Astrocyte of the spinal cord (primary cell): ENCODE data around the gene ZNF746.

Source experiments
- DNase-seq: peaks from one replicate; pipeline ENCODE4 v3.0.0; 2011; ENCODE audit warnings: low read depth, low spot score
- H3K4me3 ChIP-seq: 2 replicates; pipeline ENCODE4 v1.5.1; 2011; ENCODE audit warnings: low read depth, mild to moderate bottlenecking, low read length, moderate library complexity
- in situ Hi-C: cut with HindIII; loops from 2 replicates; pipeline ENCODE4 v1.10.0; 2017; ENCODE audit warnings: low sequenced_read_pairs
- TF ChIP-seq, protein P1 (sequence below): IDR thresholded peaks from 2 replicates; pipeline ENCODE4 v1.5.1; 2012; ENCODE audit warnings: low read depth, mild to moderate bottlenecking, low read length, inconsistent platforms

ZNF746 gene

DNA sequence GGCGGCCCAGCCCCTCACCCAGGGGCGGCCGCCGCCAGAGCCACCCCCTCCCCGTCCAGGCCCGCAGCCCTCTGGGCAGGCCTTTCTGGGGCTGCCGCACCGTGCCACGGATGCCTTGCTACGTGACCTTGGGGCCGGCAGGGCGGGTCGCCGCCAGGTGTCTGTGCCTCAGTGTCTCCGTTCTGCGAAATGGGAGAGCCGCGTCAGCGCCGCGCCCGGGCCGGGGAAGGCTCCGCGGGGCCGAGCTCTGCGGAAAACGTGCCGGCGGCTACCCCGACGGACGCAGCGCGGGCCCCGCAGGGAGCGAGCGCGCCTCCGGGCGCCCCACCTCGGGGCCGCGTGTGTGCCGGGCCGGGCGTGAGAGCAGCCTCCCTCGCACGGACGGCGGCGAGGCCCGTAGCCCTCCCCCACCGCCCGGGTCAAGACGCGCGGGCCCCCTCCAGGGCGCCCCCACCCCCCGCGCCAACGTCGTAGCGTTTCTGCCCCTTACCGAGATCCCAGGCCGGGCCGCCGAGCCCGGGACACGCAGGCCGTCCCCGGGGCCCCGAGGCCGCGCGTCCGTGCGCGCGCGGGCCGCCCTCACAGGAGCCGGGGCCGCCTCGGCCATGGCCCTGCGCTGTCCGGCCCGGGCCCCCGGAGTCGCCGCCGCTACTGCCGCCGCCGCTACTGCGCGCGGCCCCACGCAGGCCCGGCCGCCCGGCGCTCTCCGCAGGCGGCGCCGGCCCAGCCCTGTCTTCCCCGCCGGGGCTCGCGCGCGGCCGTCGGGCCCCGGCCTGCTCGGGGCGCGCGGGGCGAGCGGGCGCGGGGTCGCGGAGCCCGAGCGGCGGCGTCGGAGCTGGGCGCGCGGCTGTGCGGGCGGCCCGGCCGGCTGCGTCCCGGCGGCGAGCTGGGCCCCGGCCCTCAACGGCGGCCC, 37.8 kb downstream of the ZNF746 start:
- DNase-seq = no peak
- peak overlapping the region; percentile 69 for H3K4me3 ChIP-seq
- TF ChIP-seq, protein P1, sequence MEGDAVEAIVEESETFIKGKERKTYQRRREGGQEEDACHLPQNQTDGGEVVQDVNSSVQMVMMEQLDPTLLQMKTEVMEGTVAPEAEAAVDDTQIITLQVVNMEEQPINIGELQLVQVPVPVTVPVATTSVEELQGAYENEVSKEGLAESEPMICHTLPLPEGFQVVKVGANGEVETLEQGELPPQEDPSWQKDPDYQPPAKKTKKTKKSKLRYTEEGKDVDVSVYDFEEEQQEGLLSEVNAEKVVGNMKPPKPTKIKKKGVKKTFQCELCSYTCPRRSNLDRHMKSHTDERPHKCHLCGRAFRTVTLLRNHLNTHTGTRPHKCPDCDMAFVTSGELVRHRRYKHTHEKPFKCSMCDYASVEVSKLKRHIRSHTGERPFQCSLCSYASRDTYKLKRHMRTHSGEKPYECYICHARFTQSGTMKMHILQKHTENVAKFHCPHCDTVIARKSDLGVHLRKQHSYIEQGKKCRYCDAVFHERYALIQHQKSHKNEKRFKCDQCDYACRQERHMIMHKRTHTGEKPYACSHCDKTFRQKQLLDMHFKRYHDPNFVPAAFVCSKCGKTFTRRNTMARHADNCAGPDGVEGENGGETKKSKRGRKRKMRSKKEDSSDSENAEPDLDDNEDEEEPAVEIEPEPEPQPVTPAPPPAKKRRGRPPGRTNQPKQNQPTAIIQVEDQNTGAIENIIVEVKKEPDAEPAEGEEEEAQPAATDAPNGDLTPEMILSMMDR = no peak
- in situ Hi-C loops = no loop called here

DNA sequence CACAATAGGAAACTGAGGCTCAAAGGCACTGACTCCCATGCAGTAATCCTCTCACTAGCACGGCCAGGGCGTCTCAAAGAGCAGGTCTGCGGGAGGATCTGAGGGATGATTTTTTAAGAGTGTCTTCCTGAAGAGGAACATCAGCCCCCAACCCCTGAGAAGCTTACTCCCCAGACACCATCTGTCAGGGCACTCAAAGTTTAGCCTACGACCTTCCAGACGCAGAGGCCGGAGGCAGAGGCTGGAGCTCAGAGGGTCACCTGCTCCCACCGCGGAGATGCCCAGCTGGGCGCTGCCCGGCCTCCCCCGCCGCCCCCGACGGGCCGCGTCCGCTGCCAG, 38.4 kb downstream of the ZNF746 start:
- TF ChIP-seq, protein P1 = no peak
- in situ Hi-C loops = no loop called here
- no peak for DNase-seq
- peak overlapping the region; percentile 50 for H3K4me3 ChIP-seq

DNA sequence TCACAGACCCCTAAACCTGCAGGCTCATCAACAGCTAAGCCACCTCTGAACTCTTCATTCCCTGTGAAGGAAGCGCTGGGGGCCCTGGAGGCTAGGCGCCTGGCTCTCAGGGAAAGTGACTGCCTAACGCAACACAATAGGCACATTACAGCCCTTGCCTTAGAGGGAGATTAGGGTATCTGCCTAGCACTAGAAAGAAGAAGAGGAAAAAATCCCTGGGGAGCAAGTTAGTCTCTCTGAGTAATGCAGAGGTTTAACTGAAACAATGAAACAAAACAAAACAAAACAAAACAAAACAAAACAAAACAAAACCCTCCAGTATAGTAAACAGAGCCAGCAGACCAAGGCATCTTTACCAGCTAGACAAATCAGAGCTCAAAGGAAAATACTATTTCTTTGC, 39.4 kb downstream of the ZNF746 start:
- in situ Hi-C loops = no loop called here

DNA sequence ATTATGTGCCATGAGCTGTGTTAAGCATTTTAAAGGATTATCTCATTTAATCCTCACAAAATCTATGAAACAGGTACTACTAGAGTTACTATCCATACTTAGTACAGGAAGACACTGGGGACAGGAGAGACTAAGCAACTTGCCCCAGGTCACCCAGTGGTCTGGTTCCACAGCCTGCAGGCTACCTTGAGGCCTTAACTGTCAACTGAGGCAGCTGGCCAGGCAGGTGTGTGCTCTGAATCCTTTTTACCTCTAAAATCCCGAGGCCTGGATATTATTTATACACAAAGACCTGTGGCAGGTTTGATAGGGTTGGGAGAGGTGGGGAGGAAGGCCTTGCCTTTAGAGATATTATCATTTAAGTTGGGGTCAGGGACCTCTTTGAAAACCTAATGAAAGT, 39.8 kb downstream of the ZNF746 start:
- no peak overlapping the region for H3K4me3 ChIP-seq
- TF ChIP-seq, protein P1 = no peak
- in situ Hi-C loops = no loop called here
- no peak for DNase-seq

More for the DNA sequence above, 39.4 kb downstream of the ZNF746 start:
- no peak for DNase-seq
- no peak overlapping the region for H3K4me3 ChIP-seq
- TF ChIP-seq, protein P1 = no peak

DNA sequence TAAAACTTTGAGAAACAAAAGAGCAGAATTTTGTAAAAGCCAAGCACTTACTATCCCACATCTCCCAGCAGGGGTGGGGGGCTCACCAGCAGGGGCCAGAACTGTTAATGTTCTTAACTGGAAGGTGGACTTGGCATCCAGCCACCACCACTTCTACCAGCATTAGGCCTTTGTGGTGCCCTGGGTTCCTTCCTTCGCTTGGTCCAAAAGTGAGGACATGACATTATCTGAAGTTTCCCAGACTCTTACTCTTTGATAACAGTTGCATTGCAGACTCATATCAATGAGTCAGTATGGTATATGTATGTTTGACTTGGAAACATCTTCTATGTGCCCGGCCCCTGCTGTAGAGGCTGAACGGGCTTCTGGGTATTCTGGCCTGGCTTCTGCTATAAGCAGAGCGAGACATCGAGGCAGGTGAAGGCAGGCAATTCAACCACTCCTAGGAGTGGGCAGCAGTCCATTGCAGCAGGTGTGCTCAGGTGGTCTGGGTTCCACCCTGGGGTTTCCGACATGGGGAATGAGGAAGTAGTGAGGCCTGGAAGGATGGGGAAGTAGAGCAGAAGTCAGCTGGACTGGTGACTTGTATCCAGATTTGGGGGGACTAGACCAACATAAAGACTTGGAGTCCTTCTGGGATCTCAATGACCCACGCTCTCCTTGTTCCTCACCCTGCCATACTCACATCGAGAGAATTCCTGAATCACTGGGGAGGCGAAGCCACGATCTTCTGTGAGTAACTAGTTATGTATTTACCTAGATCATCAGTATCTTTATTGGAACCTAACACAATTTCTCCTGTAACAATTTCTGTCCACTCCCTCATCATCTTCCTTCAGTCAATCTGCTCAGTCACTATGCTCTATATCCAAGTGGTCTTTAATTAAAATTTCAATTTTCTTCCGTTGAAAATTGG, 40.8 kb downstream of the ZNF746 start:
- in situ Hi-C loops = no loop called here
- DNase-seq = no peak
- no peak overlapping the region for H3K4me3 ChIP-seq
- TF ChIP-seq, protein P1 = no peak

DNA sequence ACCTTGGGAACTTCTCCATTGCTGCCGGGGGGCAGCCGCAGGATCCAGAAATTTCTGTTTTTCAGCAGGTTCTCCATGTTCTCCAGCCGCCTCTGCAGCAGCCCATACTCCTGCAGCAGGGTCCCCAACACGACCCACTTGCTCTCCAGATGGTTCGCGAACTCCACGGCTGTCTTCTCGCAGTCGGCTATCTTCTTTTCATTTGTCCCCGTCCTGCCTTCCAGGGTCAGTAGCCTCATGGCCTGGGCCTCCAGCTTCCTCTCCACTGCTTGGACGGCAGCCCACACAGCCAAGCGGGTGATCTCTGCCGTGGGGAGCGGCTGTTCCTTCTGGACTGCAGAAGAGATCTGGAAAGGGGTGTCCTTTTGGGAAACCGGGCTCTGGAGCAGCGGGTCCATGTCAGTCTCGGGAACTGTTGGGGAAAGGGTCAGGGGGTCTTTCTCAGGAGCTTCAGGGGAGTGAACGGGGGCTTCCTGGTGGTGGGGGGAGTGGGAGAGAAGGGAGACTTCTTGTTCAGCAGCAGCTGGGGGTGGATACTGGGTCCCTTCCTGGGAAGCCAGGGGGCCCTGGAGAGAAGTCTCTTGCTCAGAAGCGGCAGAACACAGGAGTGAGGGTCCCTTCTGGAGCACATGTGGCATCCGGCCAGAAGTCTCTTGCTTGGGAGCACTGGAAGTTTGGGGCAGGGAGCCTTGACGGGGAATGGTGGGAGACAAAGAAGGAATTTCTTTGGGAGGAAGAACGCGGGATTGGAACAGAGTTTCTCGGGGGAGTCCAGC, 42.2 kb downstream of the ZNF746 start:
- TF ChIP-seq, protein P1 = no peak
- no peak overlapping the region for H3K4me3 ChIP-seq
- in situ Hi-C loops = no loop called here
- DNase-seq = no peak
